Neural cell (in vitro differentiated cells): Measurements from ENCODE around the gene FBN1. TPM values are rescaled to one million over a fixed set of nuclear protein-coding genes. Genes with fewer than 3 reads are reported as not detected.

Experiments
- H2AFZ ChIP-seq: fragments of 200-600, 300-800 bp; sonication (generic), shearing (Covaris generic); 2 replicates; pipeline ENCODE4 v1.6.0; 2014; ENCODE audit warnings: low read depth, mild to moderate bottlenecking, antibody characterized with exemption, low read length, moderate library complexity
- H3F3A ChIP-seq: fragments of 200-600 bp; shearing (Covaris generic); 2 replicates; pipeline ENCODE4 v1.6.1; 2016; ENCODE audit warnings: mild to moderate bottlenecking, moderate library complexity, mixed read lengths, antibody characterized with exemption, low read length; ENCODE audit not compliant: insufficient read depth, poor library complexity, severe bottlenecking
- H3K27ac ChIP-seq: fragments of 200-600, 300-800 bp; sonication (generic), shearing (Covaris generic); 2 replicates; pipeline ENCODE4 v1.5.1; 2014; ENCODE audit warnings: mild to moderate bottlenecking, low read length, moderate library complexity
- H3K27me3 ChIP-seq: fragments of 300-800, 200-600 bp; sonication (generic), shearing (Covaris generic); 2 replicates; pipeline ENCODE4 v1.6.0; 2014; ENCODE audit warnings: mild to moderate bottlenecking, low read depth, low read length, moderate library complexity; ENCODE audit not compliant: insufficient read depth
- H3K36me3 ChIP-seq: fragments of 300-800, 200-600 bp; sonication (generic), shearing (Covaris generic); 2 replicates; pipeline ENCODE4 v1.5.1; 2014; ENCODE audit warnings: mild to moderate bottlenecking, antibody characterized with exemption, low read length, moderate library complexity; ENCODE audit not compliant: insufficient read depth
- H3K4me2 ChIP-seq: fragments of 300-800, 200-600 bp; sonication (generic), shearing (Covaris generic); 2 replicates; pipeline ENCODE4 v1.6.0; 2014; ENCODE audit warnings: mild to moderate bottlenecking, low read length
- H3K4me3 ChIP-seq: fragments of 300-800, 200-600 bp; sonication (generic), shearing (Covaris generic); 2 replicates; pipeline ENCODE4 v1.5.1; 2014; ENCODE audit warnings: mild to moderate bottlenecking, low read length, moderate library complexity
- H3K79me2 ChIP-seq: fragments of 200-600 bp; shearing (Covaris generic); replicated peaks from 2 replicates; pipeline ENCODE4 v1.6.0; 2014; ENCODE audit warnings: mild to moderate bottlenecking, low read length, moderate library complexity; ENCODE audit not compliant: insufficient read depth
- H3K9ac ChIP-seq: fragments of 300-800, 200-600 bp; sonication (generic), shearing (Covaris generic); 2 replicates; pipeline ENCODE4 v1.6.1; 2016; ENCODE audit warnings: mild to moderate bottlenecking, low read length, mixed read lengths
- H3K9me2 ChIP-seq: fragments of 200-600 bp; shearing (Covaris generic); 2 replicates; pipeline ENCODE4 v1.6.1; 2016; ENCODE audit warnings: mild to moderate bottlenecking, low read length, mixed read lengths; ENCODE audit not compliant: insufficient read depth
- H3K9me3 ChIP-seq: fragments of 200-600, 300-800 bp; sonication (generic), shearing (Covaris generic); 2 replicates; pipeline ENCODE4 v1.6.1; 2016; ENCODE audit warnings: mild to moderate bottlenecking, mixed run types, low read length, moderate library complexity, mixed read lengths
- H4K20me1 ChIP-seq: fragments of 200-600 bp; shearing (Covaris generic); 2 replicates; pipeline ENCODE4 v1.6.1; 2016; ENCODE audit warnings: mild to moderate bottlenecking, mixed run types; ENCODE audit not compliant: insufficient read depth
- EP300 ChIP-seq: fragments of 450-650 bp; conservative IDR thresholded peaks from 2 replicates; pipeline ENCODE4 v1.6.1; 2014; ENCODE audit warnings: antibody characterized with exemption, mild to moderate bottlenecking, moderate library complexity; ENCODE audit not compliant: poor library complexity, severe bottlenecking
- EZH2 ChIP-seq: fragments of 200-600, 300-800 bp; shearing (Covaris generic), sonication (generic); IDR thresholded peaks from 2 replicates; pipeline ENCODE4 v1.6.1; 2014; ENCODE audit warnings: antibody characterized with exemption, low read length, borderline replicate concordance, mild to moderate bottlenecking; ENCODE audit not compliant: insufficient read depth, poor library complexity, severe bottlenecking
- MXI1 ChIP-seq: fragments of 450-650 bp; conservative IDR thresholded peaks from 2 replicates; pipeline ENCODE4 v1.6.1; 2014; ENCODE audit warnings: antibody characterized with exemption, mild to moderate bottlenecking; ENCODE audit not compliant: poor library complexity, severe bottlenecking
- POLR2AphosphoS5 ChIP-seq: IDR thresholded peaks from 2 replicates; pipeline ENCODE4 v1.6.1; 2012
- RAD21 ChIP-seq: fragments of 450-650 bp; conservative IDR thresholded peaks from 2 replicates; pipeline ENCODE4 v1.6.1; 2014; ENCODE audit warnings: antibody characterized with exemption, mild to moderate bottlenecking, moderate library complexity
- SMC3 ChIP-seq: fragments of 450-650 bp; conservative IDR thresholded peaks from 2 replicates; pipeline ENCODE4 v1.6.1; 2014; ENCODE audit warnings: antibody characterized with exemption, mild to moderate bottlenecking, moderate library complexity; ENCODE audit not compliant: poor library complexity
- TAF1 ChIP-seq: IDR thresholded peaks from 2 replicates; pipeline ENCODE4 v1.6.1; 2012; ENCODE audit warnings: low read depth
- polyA plus RNA-seq: library from polyadenylated mRNA; depleted of rRNA; stranded (reverse); fragments of >200 nt; gene quantifications from 2 replicates; pipeline ENCODE4 v1.2.3, GENCODE V29; 2014
- TF ChIP-seq, protein P1 (sequence below): fragments of 450-650 bp; IDR thresholded peaks from 2 replicates; pipeline ENCODE4 v1.5.1; 2014; ENCODE audit warnings: antibody characterized with exemption, mild to moderate bottlenecking, moderate library complexity; ENCODE audit not compliant: poor library complexity, severe bottlenecking
- TF ChIP-seq, protein P2 (sequence below): IDR thresholded peaks from 2 replicates; pipeline ENCODE4 v1.6.1; 2012; ENCODE audit warnings: borderline replicate concordance

FBN1 gene
- polyA plus RNA-seq, 1 donor from 2014 or later, result 22.0 TPM

DNA sequence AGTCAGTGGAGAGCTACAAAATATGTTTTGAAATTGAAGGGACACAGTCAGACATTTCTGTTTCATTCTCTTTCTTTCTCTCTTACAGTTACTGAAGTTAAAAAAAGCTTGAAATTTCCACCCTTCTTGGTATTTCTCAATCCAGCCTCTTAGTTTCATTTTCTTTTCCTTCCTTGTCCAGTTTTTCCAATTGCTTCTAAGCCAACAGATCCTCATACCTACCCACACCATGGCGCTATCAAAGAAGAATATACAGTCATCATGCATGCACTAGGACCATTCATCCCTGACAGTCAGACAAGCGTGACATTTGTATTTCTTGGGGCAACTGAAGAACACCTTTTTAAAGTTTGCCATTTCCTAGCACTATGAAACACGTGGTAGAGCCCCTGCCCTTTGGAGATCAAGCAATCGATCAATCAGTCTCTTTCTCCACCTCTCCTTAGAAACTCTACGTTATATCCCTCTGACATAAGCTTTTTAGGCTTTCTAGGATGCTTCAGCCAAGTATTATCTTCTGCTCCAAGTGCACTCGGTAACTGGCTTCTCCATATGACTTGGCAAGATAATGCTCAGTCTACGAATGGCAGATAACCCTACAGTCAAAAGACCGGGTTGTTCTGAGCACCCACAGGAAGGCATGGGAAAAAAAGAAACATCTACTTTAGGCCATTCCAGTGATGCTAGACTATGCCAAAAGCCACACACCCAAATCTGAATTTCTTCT, 65.4 kb downstream of the FBN1 start:
- Histone ChIP-seq H3K27me3 (no peaks in the 10 kb centered on the region), H3K36me3 (no peaks in the 10 kb centered on the region), H4K20me1 (no peaks in the 10 kb centered on the region), H3K9me2 (no peaks in the 10 kb centered on the region), H3K4me3 (no peak overlapping the region), H2AFZ (no peak overlapping the region), H3K79me2 (no peaks in the 10 kb centered on the region), H3F3A (no peaks in the 10 kb centered on the region), H3K9me3 (no peaks in the 10 kb centered on the region), H3K9ac (no peak overlapping the region), H3K4me2 (no peak overlapping the region), H3K27ac (no peak overlapping the region)
- TF ChIP-seq POLR2AphosphoS5 (no peak), MXI1 (no peak), RAD21 (no peak), SMC3 (no peak)

DNA sequence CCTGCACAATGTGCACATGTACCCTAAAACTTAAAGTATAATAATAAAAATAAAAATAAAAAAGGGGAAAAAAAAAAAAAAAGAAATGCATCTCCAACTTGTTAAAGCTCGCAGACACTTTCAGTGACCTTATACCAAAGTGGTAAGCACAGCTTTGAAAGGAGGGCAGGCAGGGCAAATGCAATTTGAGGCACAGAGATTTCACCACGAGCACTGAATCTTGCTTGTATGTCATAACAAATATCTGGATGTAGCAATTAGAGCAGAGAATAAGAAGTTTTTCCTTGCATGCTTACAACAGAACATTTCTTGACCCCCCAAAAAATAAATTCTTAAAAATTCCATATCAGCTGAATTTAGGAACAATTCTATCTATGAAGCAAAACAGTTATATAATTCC, 66.5 kb downstream of the FBN1 start:
- TF ChIP-seq EP300 (no peak), SMC3 (no peak), MXI1 (no peak), EZH2 (no peak), TAF1 (no peak), RAD21 (no peak), POLR2AphosphoS5 (no peak)
- TF ChIP-seq, protein P1, sequence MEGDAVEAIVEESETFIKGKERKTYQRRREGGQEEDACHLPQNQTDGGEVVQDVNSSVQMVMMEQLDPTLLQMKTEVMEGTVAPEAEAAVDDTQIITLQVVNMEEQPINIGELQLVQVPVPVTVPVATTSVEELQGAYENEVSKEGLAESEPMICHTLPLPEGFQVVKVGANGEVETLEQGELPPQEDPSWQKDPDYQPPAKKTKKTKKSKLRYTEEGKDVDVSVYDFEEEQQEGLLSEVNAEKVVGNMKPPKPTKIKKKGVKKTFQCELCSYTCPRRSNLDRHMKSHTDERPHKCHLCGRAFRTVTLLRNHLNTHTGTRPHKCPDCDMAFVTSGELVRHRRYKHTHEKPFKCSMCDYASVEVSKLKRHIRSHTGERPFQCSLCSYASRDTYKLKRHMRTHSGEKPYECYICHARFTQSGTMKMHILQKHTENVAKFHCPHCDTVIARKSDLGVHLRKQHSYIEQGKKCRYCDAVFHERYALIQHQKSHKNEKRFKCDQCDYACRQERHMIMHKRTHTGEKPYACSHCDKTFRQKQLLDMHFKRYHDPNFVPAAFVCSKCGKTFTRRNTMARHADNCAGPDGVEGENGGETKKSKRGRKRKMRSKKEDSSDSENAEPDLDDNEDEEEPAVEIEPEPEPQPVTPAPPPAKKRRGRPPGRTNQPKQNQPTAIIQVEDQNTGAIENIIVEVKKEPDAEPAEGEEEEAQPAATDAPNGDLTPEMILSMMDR, result no peak
- TF ChIP-seq, protein P2, sequence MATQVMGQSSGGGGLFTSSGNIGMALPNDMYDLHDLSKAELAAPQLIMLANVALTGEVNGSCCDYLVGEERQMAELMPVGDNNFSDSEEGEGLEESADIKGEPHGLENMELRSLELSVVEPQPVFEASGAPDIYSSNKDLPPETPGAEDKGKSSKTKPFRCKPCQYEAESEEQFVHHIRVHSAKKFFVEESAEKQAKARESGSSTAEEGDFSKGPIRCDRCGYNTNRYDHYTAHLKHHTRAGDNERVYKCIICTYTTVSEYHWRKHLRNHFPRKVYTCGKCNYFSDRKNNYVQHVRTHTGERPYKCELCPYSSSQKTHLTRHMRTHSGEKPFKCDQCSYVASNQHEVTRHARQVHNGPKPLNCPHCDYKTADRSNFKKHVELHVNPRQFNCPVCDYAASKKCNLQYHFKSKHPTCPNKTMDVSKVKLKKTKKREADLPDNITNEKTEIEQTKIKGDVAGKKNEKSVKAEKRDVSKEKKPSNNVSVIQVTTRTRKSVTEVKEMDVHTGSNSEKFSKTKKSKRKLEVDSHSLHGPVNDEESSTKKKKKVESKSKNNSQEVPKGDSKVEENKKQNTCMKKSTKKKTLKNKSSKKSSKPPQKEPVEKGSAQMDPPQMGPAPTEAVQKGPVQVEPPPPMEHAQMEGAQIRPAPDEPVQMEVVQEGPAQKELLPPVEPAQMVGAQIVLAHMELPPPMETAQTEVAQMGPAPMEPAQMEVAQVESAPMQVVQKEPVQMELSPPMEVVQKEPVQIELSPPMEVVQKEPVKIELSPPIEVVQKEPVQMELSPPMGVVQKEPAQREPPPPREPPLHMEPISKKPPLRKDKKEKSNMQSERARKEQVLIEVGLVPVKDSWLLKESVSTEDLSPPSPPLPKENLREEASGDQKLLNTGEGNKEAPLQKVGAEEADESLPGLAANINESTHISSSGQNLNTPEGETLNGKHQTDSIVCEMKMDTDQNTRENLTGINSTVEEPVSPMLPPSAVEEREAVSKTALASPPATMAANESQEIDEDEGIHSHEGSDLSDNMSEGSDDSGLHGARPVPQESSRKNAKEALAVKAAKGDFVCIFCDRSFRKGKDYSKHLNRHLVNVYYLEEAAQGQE, result no peak
- Histone ChIP-seq H3K27ac (no peak overlapping the region), H2AFZ (no peak overlapping the region), H3K9me3 (no peaks in the 10 kb centered on the region), H3K36me3 (no peaks in the 10 kb centered on the region), H3K79me2 (no peaks in the 10 kb centered on the region), H3K9ac (no peak overlapping the region), H3K4me2 (no peak overlapping the region), H3K9me2 (no peaks in the 10 kb centered on the region), H3K27me3 (no peaks in the 10 kb centered on the region), H4K20me1 (no peaks in the 10 kb centered on the region), H3K4me3 (no peak overlapping the region), H3F3A (no peaks in the 10 kb centered on the region)
